Measurements from ENCODE around the gene SLC22A7.

DNA sequence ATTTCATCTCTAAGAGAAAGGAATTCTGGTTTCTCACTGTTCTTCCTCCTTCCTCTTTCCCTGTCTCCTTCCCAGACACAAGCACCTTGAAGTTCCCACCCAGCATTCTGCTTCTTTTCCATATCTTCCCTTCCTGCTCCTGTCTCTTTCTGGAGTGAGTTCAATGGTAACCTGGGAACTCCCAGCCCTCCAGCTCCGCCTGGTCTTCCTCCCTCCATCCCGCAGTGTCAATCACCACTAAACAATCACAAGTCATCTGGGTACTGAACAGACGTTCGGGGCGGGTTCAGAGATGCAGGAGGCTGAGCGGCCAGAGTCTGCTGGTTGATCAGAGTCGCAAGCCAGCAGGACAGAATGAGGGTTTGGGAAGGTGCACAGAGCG lies 47.1 kb upstream of the SLC22A7 start:
- TF ChIP-seq POLR2A (IDR thresholded peaks at IDR 0.05; ENCODE audit: low read length) (no peak), GATA1 (IDR thresholded peaks at IDR 0.05; ENCODE audit: low read depth, low read length) (no peak)
